GM12892 (cell line): ENCODE results near the gene FBXL7.

Experiments
- DNase-seq: peaks from one replicate; pipeline ENCODE4 v3.0.0; 2011; ENCODE audit not compliant: insufficient read length
- FAIRE-seq: peaks from 2 replicates; lab custom pipeline; 2011; peaks lifted over from hg19 to GRCh38; lab: Jason Lieb, UNC
- POLR2A ChIP-seq: IDR thresholded peaks from 2 replicates; pipeline ENCODE4 v1.6.1; 2011; ENCODE audit warnings: low read depth, low read length, control low read depth
- POLR2AphosphoS5 ChIP-seq: IDR thresholded peaks from 2 replicates; pipeline ENCODE4 v1.6.1; 2011; ENCODE audit warnings: low read depth, low read length, control low read depth
- TAF1 ChIP-seq: IDR thresholded peaks from 2 replicates; pipeline ENCODE4 v1.6.1; 2011; ENCODE audit warnings: low read depth, mild to moderate bottlenecking, control low read depth, low read length, borderline replicate concordance

FBXL7 gene

GRCh38 chr5:15611008-15611407, 111.0 kb downstream of the FBXL7 start:
- DNase-seq, result no peak
- no peak for FAIRE-seq
- TF ChIP-seq TAF1, result no peak
- no peak for TF ChIP-seq POLR2AphosphoS5
- TF ChIP-seq POLR2A, result no peak

- TF ChIP-seq POLR2A (no peak), POLR2AphosphoS5 (no peak), TAF1 (no peak)
These were observed 113.1 kb downstream of the FBXL7 start for GRCh38 chr5:15612915-15613635.

GRCh38 chr5:15614679-15615078, 114.7 kb downstream of the FBXL7 start:
- TF ChIP-seq TAF1 (no peak), POLR2AphosphoS5 (no peak)
- DNase-seq (no peak), FAIRE-seq (no peak)

More at GRCh38 chr5:15612915-15613635, 113.1 kb downstream of the FBXL7 start:
- FAIRE-seq (no peak), DNase-seq (no peak)

GRCh38 chr5:15615859-15616258, 115.9 kb downstream of the FBXL7 start:
- TF ChIP-seq TAF1 (no peak), POLR2A (no peak), POLR2AphosphoS5 (no peak)
- FAIRE-seq, result no peak
- DNase-seq, result no peak

GRCh38 chr5:15618938-15619337, 119.0 kb downstream of the FBXL7 start:
- DNase-seq (no peak), FAIRE-seq (no peak)
- no peak for TF ChIP-seq POLR2AphosphoS5
- TF ChIP-seq POLR2A, result no peak
- TF ChIP-seq TAF1, result no peak

- no peak for FAIRE-seq
- DNase-seq, result no peak
These were observed 120.5 kb downstream of the FBXL7 start for GRCh38 chr5:15620501-15620900.

GRCh38 chr5:15621094-15621493, 121.1 kb downstream of the FBXL7 start:
- DNase-seq (no peak), FAIRE-seq (no peak)
- TF ChIP-seq POLR2A (no peak), POLR2AphosphoS5 (no peak), TAF1 (no peak)

More at GRCh38 chr5:15620501-15620900, 120.5 kb downstream of the FBXL7 start:
- TF ChIP-seq POLR2A (no peak), POLR2AphosphoS5 (no peak), TAF1 (no peak)

GRCh38 chr5:15623794-15624193, 123.8 kb downstream of the FBXL7 start:
- TF ChIP-seq POLR2AphosphoS5, result no peak
- DNase-seq (no peak), FAIRE-seq (no peak)

- no peak for FAIRE-seq
- TF ChIP-seq POLR2AphosphoS5 (no peak), POLR2A (no peak), TAF1 (no peak)
- DNase-seq, result no peak
These were observed 127.1 kb downstream of the FBXL7 start for GRCh38 chr5:15627109-15627508.

- DNase-seq (no peak), FAIRE-seq (no peak)
- TF ChIP-seq TAF1 (no peak), POLR2A (no peak), POLR2AphosphoS5 (no peak)
These were observed 127.7 kb downstream of the FBXL7 start for GRCh38 chr5:15627647-15628046.

- no peak for DNase-seq
- FAIRE-seq, result no peak
- TF ChIP-seq POLR2A (no peak), TAF1 (no peak), POLR2AphosphoS5 (no peak)
These were observed 130.5 kb downstream of the FBXL7 start for GRCh38 chr5:15630441-15630840.

GRCh38 chr5:15634591-15635288, 134.8 kb downstream of the FBXL7 start:
- FAIRE-seq (no peak), DNase-seq (no peak)

More at GRCh38 chr5:15634591-15635288, 134.8 kb downstream of the FBXL7 start:
- TF ChIP-seq POLR2AphosphoS5 (no peak), TAF1 (no peak), POLR2A (no peak)
